Heart right ventricle (tissue), 16 donors: Measurements from ENCODE around the gene WDR12. TPM values are rescaled to one million over a fixed set of nuclear protein-coding genes. Genes with fewer than 3 reads are reported as not detected.
"Not testable (repeated sequence)": the region's sequence is repeated elsewhere in the genome, so short reads cannot be mapped to it uniquely, and the experiment has no call there.

ENCODE experiments used
- ATAC-seq, 8 donors: fragments of 200-7000 bp; cut with Tn5 transposase; one replicate each; pipeline ENCODE4 v1.9.1; 2020; ENCODE audit warnings: mild to moderate bottlenecking in 8 of 8, moderate library complexity in 8 of 8, moderate number of reproducible peaks in 1 of 8
- DNase-seq, 2 donors: peaks; one replicate each; pipeline ENCODE4 v3.0.0-alpha.2; 2020
- H3K27ac ChIP-seq, 10 donors: fragments of 200-600 bp; sonication (generic) in 2 of 10; one replicate each; pipeline versions ENCODE4 v1.5.0 to v1.8.0; 2020 to 2022; ENCODE audit warnings: mild to moderate bottlenecking in 3 of 10
- H3K27me3 ChIP-seq, 7 donors: fragments of 200-600 bp; one replicate each; pipeline ENCODE4 v1.8.0; 2021 to 2022; ENCODE audit warnings: mild to moderate bottlenecking in 2 of 7
- H3K36me3 ChIP-seq, 9 donors: fragments of 200-600 bp; sonication (generic) in 1 of 9; one replicate each; pipeline versions ENCODE4 v1.5.0 to v1.8.0; 2020 to 2022; ENCODE audit warnings: mild to moderate bottlenecking in 2 of 9
- H3K4me1 ChIP-seq, 9 donors: fragments of 200-600 bp; sonication (generic) in 1 of 9; one replicate each; pipeline versions ENCODE4 v1.5.0 to v1.8.0; 2020 to 2022; ENCODE audit warnings: mild to moderate bottlenecking in 4 of 9
- H3K4me3 ChIP-seq, 10 donors: fragments of 200-600 bp; sonication (generic) in 2 of 10; one replicate each; pipeline versions ENCODE4 v1.5.0 to v1.8.0; 2020 to 2022; ENCODE audit warnings: mild to moderate bottlenecking in 7 of 10, moderate library complexity in 2 of 10
- H3K9me3 ChIP-seq, 11 donors: fragments of 200-600 bp in 10 of 11; sonication (generic) in 2 of 11; one replicate each; pipeline versions ENCODE4 v1.5.0 to v1.8.0; 2013 to 2022; ENCODE audit warnings: mild to moderate bottlenecking in 2 of 11, control low read depth in 1 of 11, moderate library complexity in 1 of 11
- WGBS, 2 donors: extraction: QIAGEN DNeasy Blood & Tissue Kit; methylation state at CpG; one replicate each; pipeline ENCODE4 v1.1.7; 2013; ENCODE audit warnings: inconsistent platforms in 1 of 2; 5-methylcytosine and 5-hydroxymethylcytosine counted together
- intact Hi-C, 10 donors: fragments of 100-400 bp; cut with DNase I; formaldehyde crosslinking; loops; one replicate each; pipeline versions ENCODE4 v1.11.1 to v1.14.2; 2022
- polyA plus RNA-seq, 2 donors: library from polyadenylated mRNA; stranded (reverse); fragments of 200-250 nt; gene quantifications; one replicate each; pipeline ENCODE4 v1.2.3, GENCODE V29; 2013
- total RNA-seq, 10 donors: library from RNA; stranded (reverse); fragmentation: NEBNext Ultra II Directional in 3 of 10; extraction: Animal tissue kit (Norgen Biotek cat#: 25700) in 3 of 10; gene quantifications; one replicate each; pipeline versions ENCODE4 v1.2.1 to v1.2.4, GENCODE V29; 2021 to 2023
- TF ChIP-seq, protein P1 (sequence below), 9 donors: fragments of 200-600 bp; sonication (generic) in 2 of 9; IDR thresholded peaks; one replicate each; pipeline versions ENCODE4 v1.5.0 to v1.8.0; 2021 to 2022; ENCODE audit warnings: antibody characterized with exemption in 9 of 9, mild to moderate bottlenecking in 5 of 9, moderate library complexity in 1 of 9
- donor health status: Arrhythmogenic right ventricular cardiomyopathy.
- donor health status: ischemic (EF 13 %, LVEDD 7.1; RV severe dilation, severe dysfunction).
- donor health status: healthy with polysubstance abuse.
- donor health status: DM: no; HTN: yes; CAD: no.
- donor health status: DM: no; HTN: no; CAD: no.
- donor health status: ischemic (EF 25% LVEDD 6.9; RV normal size, moderate dysfunction).
- donor health status: ischemic (EF 25% LVEDD 5.7; RV mildly dilated, moderate dysfunction).
- donor health status: healthy.
- donor health status: DM: yes; HTN: yes; CAD: no.
- donor health status: Ischemic cardiomyopathy.
- donor health status: ischemic (EF 35%, LVEDD 5.7; RV mildly dilated, moderate dysfunction).
- donor health status: nonischemic (EF 11% LVEDD 7.7; RV severe dilation, severe dysfunction).
- donor health status: DM: yes; HTN: yes; CAD: no.
- donor health status: PGD.
- donor health status: ischemic (EF 29% LVEDD 5.4; RV normal size, mild dysfunction).
- donor health status: nonischemic (EF 23%, LVEDD 6.1; RV moderate dilation, normal function).

The WDR12 gene
- total and polyA plus RNA-seq, 12 donors = 15.4 to 52.6 (median 44.3) TPM

DNA sequence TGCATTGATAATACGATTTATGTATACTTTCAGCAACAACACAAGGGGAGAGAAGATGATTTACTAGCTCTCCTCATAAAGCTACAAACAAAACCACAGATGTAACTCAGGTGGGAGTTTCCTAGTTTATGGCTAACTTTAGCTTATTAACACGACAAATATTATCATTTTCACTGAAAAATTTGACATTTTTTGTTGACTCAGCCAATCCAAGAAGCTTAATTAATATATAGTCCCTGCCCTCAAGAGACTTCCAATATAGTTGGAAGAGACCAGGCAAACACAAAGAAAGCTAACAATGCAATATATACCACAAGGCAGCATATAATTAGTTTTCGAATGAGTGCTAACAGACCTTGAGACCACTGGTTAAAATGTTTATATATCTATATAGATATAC is 775 bp downstream of the WDR12 start:
- H3K4me1 ChIP-seq = peaks cover 2 to 29% (median 18%) of the 10 kb centered on the region in 9 donors
- intact Hi-C loops = loop anchor here in 2 of 10 donors (2.0 to 10.0 kb wide), 3 partner anchors 102 to 328 kb away; partner anchors contain the start of genes NBEAL1 (in 2 of the 2) and CYP20A1 (in 1 of the 2)
- peak overlapping the region; percentile 48 to 88 (median 78) for H3K4me3 ChIP-seq
- H3K27ac ChIP-seq = peak overlapping the region in 6 of 10 donors; percentile 84 to 95 (median 90)
- peaks cover 0 to 20% (median 0%) of the 10 kb centered on the region in 9 donors for H3K36me3 ChIP-seq
- DNase-seq = no peak
- peaks cover 0 to under 1% (median 0%) of the 10 kb centered on the region in 11 donors for H3K9me3 ChIP-seq
- TF ChIP-seq, protein P1, sequence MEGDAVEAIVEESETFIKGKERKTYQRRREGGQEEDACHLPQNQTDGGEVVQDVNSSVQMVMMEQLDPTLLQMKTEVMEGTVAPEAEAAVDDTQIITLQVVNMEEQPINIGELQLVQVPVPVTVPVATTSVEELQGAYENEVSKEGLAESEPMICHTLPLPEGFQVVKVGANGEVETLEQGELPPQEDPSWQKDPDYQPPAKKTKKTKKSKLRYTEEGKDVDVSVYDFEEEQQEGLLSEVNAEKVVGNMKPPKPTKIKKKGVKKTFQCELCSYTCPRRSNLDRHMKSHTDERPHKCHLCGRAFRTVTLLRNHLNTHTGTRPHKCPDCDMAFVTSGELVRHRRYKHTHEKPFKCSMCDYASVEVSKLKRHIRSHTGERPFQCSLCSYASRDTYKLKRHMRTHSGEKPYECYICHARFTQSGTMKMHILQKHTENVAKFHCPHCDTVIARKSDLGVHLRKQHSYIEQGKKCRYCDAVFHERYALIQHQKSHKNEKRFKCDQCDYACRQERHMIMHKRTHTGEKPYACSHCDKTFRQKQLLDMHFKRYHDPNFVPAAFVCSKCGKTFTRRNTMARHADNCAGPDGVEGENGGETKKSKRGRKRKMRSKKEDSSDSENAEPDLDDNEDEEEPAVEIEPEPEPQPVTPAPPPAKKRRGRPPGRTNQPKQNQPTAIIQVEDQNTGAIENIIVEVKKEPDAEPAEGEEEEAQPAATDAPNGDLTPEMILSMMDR (IDR thresholded peaks at IDR 0.05) = no peak
- no peak for ATAC-seq
- 15 to 18% methylated on average over 3 of the region's 3 CpGs for WGBS, 2 donors
- H3K27me3 ChIP-seq = no peaks in the 10 kb centered on the region

DNA sequence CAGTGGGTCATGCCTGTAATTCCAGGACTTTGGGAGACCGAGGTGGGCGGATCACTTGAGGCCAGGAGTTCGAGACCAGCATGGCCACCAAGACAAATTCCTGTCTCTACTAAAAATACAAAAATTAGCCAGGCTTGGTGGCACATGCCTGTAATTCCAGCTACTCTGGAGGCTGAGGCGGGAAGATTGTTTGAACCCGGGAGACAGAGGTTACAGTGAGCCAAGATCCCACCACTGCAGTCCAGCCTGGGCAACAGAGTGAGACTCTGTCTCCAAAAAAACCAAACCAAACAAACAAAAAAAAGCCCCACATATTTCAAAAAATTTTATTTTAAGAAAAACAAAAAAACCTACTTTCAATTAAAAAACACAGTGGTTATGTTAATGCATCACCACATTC is 1.2 kb downstream of the WDR12 start:
- intact Hi-C loops = loop anchor here in 2 of 10 donors (2.0 to 10.0 kb wide), 3 partner anchors 102 to 329 kb away; partner anchors contain the start of genes NBEAL1 (in 2 of the 2) and CYP20A1 (in 1 of the 2)
- Histone ChIP-seq H3K4me3 (peak overlapping the region in 7 of 10 donors; percentile 67 to 88 (median 79)), H3K36me3 (peaks cover 0 to 24% (median 0%) of the 10 kb centered on the region in 9 donors), H3K4me1 (peaks cover 2 to 29% (median 18%) of the 10 kb centered on the region in 9 donors)
- H3K9me3 ChIP-seq, H3K27me3 ChIP-seq, ATAC-seq, DNase-seq, H3K27ac ChIP-seq: not testable (repeated sequence)
- 77 to 84% methylated on average over 5 of the region's 5 CpGs for WGBS, 2 donors

DNA sequence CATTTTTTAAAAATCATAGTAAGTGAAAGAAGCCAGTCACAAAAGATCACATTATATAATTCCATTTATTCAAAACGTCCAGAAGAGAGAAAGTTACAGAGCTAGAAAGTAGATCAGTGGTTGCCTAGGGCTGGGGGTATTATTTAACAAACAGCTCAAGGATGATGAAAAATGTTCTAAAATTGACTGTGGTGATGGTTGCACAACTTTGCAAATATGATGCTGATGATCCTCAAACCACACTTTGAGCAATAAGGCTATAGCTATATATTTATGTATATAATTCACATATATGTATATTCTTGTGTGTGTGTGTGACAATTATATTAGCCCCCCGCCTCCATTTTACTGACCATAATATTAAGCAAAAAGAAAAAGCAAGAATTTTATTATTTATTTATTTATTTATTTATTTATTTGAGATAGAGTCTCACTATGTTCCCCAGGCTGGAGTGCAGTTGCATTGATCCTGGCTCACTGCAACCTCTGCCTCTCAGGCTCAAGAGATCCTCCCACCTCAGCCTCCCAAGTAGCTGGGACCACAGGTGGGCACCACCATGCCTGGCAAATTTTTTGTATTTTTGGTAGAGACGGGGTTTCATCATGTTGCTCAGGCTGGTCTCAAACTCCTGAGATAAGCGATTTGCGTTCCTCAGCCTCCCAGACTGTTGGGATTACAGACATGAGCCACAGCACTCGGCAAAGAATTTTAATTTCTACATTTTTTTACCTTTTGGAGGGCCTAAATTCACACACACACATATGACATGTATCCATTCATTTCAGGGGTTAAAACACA is 1.9 kb downstream of the WDR12 start:
- DNase-seq (no peak), ATAC-seq (no peak)
- H3K36me3 ChIP-seq = peaks cover 0 to 27% (median 0%) of the 10 kb centered on the region in 9 donors
- H3K27me3 ChIP-seq = no peaks in the 10 kb centered on the region
- no peak overlapping the region for H3K4me3 ChIP-seq
- peaks cover 2 to 29% (median 18%) of the 10 kb centered on the region in 9 donors for H3K4me1 ChIP-seq
- TF ChIP-seq, protein P1 (IDR thresholded peaks at IDR 0.05) = no peak
- H3K9me3 ChIP-seq = peaks cover 0 to 7% (median 0%) of the 10 kb centered on the region in 11 donors
- no peak overlapping the region for H3K27ac ChIP-seq
- 91 to 93% methylated on average over 6 of the region's 6 CpGs for WGBS, 2 donors
- intact Hi-C loops = loop anchor here in 2 of 10 donors (2.0 to 10.0 kb wide), 3 partner anchors 103 to 329 kb away; partner anchors contain the start of genes NBEAL1 (in 2 of the 2) and CYP20A1 (in 1 of the 2)

DNA sequence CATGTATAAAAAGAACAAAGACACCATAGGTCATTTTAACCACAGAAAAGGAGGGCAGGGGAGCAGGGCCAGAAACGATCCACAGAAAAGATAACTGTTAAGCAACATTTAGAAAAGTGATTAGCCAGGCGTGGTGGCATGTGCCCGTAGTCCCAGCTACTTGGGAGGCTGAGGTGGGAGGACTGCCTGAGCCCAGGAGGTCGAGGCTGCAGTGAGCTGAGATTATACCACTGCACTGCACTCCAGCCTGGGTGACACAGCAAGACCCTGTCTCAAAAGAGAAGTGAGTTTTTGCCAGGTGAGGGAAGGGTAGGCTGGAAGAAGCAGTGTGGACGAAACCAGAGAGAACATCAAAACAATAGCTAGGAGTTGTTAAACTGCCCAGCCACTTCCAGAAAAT is 3.3 kb downstream of the WDR12 start:
- peaks cover 0 to 12% (median 0%) of the 10 kb centered on the region in 11 donors for H3K9me3 ChIP-seq
- DNase-seq = no peak
- intact Hi-C loops = no loop called here
- no peak overlapping the region for H3K27ac ChIP-seq
- no peaks in the 10 kb centered on the region for H3K27me3 ChIP-seq
- no peak overlapping the region for H3K4me3 ChIP-seq
- 80 to 83% methylated on average over 5 of the region's 5 CpGs for WGBS, 2 donors
- H3K4me1 ChIP-seq = peaks cover 2 to 25% (median 17%) of the 10 kb centered on the region in 9 donors
- TF ChIP-seq, protein P1 (IDR thresholded peaks at IDR 0.05) = no peak
- peaks cover 0 to 27% (median 0%) of the 10 kb centered on the region in 9 donors for H3K36me3 ChIP-seq
- ATAC-seq = no peak

DNA sequence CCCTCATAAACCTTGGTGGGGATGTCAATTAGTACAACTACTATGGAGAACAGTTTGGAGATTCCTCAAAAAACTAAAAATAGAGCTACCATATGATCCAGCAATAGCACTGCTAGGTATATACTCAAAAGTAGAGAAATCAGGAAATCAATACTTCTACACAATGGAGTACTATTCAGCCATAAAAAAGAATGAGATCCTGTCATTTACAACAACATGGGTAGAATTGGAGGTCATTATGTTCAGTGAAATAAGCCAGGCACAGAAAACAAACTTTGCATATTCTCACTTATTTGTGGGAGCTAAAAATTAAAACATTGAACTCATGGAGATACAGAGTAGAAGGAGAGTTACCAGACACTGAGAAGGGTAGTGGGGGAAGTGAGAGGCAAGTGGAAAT is 6.0 kb downstream of the WDR12 start:
- ATAC-seq, intact Hi-C loops: not testable (repeated sequence)
- peaks cover 0 to 40% (median 3%) of the 10 kb centered on the region in 9 donors for H3K36me3 ChIP-seq

More for the DNA sequence above, 6.0 kb downstream of the WDR12 start:
- Histone ChIP-seq H3K4me1 (peaks cover 2 to 13% (median 9%) of the 10 kb centered on the region in 9 donors), H3K9me3 (peaks cover 0 to 12% (median 0%) of the 10 kb centered on the region in 11 donors)
- not testable (repeated sequence) for H3K27ac ChIP-seq, H3K4me3 ChIP-seq, DNase-seq, H3K27me3 ChIP-seq
